Measurements from ENCODE around the gene LIMS1. TPM values are rescaled to one million over a fixed set of nuclear protein-coding genes. Genes with fewer than 3 reads are reported as not detected.
"Not testable (repeated sequence)": the region's sequence is repeated elsewhere in the genome, so short reads cannot be mapped to it uniquely, and the experiment has no call there.

LIMS1 gene
- total RNA-seq, 1 donor from 2014 or later: 60.1 TPM

DNA sequence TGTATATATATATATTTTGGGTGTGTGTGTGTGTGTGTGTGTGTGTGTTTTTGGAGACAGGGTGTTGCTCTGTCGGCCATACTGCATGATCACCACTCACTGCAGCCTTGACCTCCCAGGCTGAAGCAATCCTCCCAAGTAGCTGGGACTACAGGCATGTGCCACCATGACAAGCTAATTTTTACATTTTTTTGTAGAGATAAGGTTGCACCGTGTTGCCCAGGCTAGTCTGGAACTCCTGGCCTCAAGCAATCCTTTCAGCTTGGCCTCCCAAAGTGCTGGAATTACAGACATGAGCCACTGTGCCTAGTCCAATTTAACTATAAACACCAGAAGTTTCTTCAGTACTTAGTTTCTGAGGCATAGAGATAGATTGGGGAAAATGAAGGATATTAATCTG, 18.3 kb downstream of the LIMS1 start:
- DNase-seq (ENCODE audit: low spot score): no peak

DNA sequence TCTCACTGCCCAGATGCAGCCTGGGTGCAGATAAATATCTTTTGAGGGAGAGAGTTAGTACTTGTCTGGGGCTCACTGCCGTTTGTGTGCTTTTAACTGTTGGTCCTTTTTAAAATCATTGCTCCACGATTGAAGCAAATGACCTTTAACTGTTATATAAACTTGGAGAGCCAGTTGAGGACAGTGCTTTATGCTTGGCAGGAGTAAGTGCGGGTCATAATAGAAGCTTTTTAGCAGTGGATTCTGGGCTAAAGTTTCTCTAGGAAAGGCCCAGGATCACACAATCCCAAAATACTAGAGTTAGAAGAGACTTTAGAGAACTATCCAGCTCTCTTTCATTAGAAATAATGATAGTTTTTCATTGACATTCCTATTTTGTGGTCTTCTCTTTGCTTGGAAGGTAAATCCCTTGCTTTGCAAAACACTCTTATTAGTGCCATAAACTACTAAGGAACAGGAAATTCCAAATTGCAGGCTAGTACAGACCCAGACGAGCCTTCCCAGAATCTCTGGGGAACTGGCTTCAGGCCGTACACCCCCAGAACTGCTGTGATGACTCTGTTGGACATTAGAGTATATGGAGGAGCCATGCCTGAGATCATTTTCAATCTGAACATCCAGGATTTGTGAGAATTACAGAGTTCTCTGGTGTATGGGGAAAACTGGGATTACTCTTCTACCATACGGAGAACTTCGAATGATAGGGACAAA, 19.1 kb downstream of the LIMS1 start:
- DNase-seq (ENCODE audit: low spot score): no peak

- no peak for DNase-seq (ENCODE audit: low spot score)
Measured at GRCh38 chr2:108554528-108554927, 20.3 kb downstream of the LIMS1 start.

GRCh38 chr2:108555572-108555971, 21.3 kb downstream of the LIMS1 start:
- DNase-seq (ENCODE audit: low spot score): no peak

DNA sequence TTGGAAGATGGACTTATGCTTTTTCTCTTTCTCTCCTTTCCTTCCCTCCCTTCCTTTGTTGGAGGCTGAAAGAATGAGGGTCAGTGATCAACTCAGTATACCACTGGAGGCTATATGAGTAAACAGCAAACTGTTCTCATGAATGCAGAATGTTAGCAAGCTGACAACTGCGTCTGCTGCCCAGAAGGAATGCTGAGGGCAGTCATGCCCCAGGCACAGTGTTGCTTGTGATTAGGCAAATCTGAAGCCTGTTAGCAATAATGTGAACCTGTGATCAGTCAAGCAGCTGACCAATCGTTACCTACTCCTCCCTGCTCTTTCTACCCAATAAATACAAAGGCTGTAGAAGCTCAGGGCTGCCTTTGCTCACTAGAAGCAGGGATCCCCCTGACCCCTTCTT, 22.3 kb downstream of the LIMS1 start:
- DNase-seq (ENCODE audit: low spot score): not testable (repeated sequence)

DNA sequence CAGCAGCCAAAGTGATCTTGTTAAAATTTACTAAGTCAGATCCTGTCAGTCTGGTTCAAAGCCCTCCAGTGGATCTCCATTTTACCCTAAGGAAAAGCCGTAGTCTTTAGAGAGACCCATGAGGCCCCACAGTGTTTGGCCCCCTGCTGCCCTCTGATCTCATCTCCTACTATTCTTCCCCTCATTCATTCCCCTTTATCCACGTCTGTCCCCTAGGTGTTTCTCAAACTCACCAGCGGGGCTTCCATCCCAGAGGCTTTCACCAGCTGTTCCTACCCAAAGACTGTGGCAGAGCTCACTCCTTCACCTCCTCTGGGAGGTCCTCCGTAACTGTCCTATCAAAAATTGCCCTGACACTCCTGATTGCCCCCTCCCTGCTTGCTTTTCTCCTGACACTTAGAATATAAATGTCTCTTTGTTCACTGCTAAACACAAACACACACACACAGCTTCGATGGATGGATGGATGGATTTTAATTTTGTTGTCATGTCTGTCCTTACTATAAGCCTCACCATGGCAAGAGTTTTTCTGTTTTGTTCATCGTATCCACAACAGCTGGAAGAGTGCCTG, 26.1 kb downstream of the LIMS1 start:
- no peak for DNase-seq (ENCODE audit: low spot score)

DNA sequence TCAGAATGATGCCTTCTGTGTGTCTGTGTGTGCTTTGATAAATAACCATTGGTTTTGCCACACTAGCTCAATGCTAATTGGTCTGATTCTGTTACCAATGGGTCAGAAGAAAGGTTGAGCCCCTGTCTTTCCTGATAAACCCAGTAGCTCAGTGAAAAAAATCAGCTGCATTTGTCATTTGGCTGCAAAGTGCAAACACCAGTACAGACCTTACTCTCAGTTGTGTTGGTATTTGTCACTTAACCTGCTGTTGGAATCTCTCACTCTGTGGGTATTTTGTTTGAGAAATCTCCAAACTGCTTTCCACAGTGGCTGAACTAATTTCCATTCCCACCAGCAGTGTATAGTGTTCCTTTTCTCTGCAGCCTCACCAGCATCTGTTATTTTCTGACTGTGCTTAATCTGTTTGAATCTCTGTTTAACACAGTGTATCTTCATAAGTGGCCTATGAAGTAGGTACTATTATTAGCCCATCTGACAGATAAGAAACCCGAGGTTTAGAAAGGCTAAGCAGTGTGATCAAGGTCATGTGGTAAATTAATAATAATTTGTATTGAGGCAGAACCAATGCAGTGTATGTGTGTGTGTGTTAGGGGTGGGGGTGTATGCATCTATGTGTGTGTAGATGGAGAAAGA, 26.7 kb downstream of the LIMS1 start:
- no peak for DNase-seq (ENCODE audit: low spot score)

GRCh38 chr2:108562274-108562673, 28.0 kb downstream of the LIMS1 start:
- no peak for DNase-seq (ENCODE audit: low spot score)

DNA sequence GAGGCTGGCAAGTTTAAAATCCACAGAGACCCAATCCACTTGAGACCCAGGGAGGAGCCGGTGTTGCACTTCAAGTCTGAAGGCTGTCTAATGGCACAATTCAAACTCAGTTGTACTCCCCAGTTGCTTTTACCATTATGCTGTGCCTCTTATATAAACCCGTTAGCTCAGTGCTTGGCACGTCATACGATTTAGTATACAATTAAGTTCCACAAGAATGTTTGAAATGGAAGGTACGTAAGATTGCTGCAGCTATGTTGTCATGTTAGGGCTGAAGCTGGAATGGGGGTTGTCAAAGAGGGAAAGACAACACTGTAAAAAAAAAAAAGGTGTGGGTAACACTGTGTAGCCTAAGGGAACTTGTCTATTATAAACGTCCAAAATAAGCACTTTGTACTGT, 30.2 kb downstream of the LIMS1 start:
- no peak for DNase-seq (ENCODE audit: low spot score)

DNA sequence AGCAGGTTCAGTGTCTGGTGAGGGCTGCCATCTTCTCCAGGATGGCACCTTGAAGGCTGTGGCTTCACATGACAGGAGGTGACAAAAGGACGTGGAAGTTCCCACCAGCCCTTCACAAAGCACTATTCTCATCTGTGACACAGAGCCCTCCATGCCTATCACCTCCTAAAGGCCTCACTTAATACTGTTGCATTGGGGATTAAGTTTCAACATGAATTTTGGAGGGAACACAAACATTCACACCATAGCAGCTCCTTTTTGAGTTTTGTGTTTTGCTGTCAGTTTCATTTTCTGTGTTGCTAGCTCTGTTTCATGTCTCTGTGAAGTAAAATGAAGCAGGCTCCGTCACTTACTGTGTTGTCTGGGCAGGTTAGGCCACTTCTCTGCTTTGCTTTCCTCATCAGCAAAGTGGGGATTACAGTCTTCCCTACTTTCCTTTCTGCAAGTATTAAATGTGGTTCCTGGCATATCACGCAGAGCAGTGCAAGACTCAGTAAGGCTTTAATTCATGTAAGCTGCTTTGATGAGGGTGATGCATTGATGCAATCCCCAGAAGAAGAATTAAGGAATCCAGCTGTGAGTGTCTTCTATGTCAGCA, 31.6 kb downstream of the LIMS1 start:
- no peak for DNase-seq (ENCODE audit: low spot score)

- DNase-seq (ENCODE audit: low spot score): peak; percentile 32
Measured at GRCh38 chr2:108570416-108570815, 36.1 kb downstream of the LIMS1 start.

GRCh38 chr2:108571286-108571685, 37.0 kb downstream of the LIMS1 start:
- no peak for DNase-seq (ENCODE audit: low spot score)

- peak; percentile 2 for DNase-seq (ENCODE audit: low spot score)
Measured at GRCh38 chr2:108573061-108573460, 38.8 kb downstream of the LIMS1 start.

DNA sequence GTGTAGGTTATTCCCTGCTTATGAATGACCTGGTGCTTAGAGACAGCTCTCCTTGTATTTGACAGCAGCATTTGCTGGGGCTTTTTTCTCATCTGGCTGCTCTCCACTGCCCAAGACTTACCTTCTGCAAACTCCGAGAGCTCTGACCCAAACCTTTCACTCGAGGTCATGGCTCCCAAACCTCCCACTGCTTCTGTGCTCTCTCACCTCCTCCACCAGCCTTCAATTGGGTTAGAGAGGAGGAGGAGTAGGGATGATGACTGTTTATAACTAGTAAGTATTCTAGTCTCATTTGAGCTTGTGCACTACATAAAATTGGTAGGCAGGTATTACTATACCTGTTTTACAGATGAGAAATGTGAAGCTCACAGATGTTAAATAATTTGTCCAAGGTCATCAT, 40.1 kb downstream of the LIMS1 start:
- no peak for DNase-seq (ENCODE audit: low spot score)

- DNase-seq (ENCODE audit: low spot score): no peak
Measured at GRCh38 chr2:108575132-108575966, 41.1 kb downstream of the LIMS1 start.

DNA sequence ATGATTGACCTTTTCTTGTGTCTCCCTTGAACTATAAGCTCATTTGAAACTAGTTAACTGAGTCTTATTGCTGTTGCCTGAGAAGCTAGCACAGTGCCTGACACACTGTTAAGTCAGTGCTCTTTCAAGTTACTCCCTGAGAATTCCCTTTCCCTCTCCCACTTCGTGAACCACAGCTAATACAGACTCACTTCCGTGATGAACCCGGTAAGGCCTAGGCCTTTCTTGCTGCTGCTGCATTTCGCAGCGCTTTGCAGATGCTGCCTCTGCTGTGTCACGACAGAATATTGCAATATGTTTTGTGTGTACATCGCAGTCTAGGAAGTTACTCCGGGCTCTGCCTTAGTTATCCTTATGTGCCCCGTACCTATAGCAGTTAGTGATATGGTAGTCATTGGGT, 42.8 kb downstream of the LIMS1 start:
- no peak for DNase-seq (ENCODE audit: low spot score)

DNA sequence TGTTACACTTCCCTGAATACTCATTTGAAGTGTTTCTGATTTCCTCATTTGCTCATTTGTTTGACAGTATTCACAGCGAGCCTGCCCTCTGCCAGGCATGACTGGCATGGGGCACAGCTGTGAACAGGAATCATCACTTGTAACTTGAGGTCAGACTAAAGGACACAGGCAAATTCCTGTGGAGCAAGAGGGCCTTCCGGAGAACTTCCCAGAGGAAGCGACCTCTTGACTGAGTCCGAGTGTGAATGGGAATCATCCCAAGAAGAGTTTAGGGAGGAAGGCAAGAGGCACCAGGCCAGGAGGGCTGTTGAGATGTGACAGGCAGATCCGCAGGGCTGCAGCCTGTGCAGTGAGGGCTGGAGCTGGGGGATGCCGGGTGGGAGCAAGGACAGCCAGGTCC, 45.4 kb downstream of the LIMS1 start:
- DNase-seq (ENCODE audit: low spot score): no peak

- no peak for DNase-seq (ENCODE audit: low spot score)
Measured at GRCh38 chr2:108580050-108580449, 45.8 kb downstream of the LIMS1 start.

DNA sequence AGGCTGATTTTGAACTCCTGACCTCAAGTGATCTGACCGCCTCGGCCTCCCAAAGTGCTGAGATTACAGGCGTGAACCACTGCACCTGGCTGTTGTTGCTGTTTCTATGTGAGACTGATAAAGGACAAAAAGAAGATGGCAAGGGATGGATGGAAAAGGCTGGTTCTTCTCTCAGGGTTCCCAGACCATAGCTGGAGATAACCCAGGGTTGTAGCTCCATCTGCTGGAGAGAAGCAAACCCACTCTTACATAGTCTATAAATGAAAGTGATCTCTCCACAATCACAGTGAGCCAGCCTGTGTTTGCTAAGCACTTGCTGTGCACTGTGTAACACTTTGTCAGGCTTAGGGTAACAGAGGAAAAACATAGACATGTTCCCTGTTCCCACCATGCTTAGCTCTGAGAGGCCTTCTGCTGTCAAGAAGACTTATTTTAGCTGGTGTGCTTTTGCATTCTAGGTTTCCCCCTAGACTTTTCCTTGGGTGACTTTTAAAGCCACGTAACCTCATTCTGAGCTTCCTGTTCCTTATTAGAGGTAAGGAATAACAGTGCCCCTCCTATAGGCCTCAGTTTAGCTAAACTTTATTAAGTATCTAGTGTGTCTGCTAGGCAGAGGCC, 49.7 kb downstream of the LIMS1 start:
- DNase-seq (ENCODE audit: low spot score): peak; percentile 68

DNA sequence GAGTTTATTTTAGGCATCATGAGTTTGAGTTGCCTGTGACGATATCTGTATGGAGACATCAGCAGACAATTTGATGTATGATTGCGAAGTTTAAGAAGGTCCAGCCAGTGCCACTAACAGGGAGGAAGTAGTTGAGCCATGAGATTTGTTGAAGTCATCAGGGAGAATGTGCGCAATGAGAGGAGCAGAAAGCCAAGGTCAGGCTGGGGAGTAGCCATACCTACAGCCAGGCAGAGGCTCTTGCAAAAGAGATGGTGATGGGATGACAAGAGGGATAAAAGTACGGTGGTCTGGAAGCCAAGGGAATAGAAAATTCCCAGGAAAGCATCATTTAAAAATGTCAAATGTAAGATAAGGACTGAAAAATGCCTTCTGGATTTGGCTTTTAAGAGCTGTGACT, 51.2 kb downstream of the LIMS1 start:
- DNase-seq (ENCODE audit: low spot score): no peak

DNA sequence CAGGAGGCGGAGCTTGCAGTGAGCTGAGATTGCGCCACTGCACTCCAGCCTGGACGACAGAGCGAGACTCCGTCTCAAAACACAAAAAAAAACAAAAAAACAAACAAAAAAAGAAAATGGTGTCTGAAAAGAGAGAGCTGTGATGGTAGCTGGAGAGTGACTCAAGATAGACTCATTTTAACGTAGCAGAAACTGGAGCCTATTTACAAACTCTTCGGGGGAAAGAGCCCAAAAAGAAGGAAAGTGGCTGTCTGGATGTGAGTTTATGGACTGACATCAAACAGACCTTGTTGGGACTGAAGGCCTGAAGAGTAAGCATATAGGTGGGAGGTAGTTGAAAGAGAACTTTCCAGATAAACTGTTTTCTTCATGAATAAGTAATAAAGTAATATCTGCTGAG, 51.8 kb downstream of the LIMS1 start:
- no peak for DNase-seq (ENCODE audit: low spot score)

DNA sequence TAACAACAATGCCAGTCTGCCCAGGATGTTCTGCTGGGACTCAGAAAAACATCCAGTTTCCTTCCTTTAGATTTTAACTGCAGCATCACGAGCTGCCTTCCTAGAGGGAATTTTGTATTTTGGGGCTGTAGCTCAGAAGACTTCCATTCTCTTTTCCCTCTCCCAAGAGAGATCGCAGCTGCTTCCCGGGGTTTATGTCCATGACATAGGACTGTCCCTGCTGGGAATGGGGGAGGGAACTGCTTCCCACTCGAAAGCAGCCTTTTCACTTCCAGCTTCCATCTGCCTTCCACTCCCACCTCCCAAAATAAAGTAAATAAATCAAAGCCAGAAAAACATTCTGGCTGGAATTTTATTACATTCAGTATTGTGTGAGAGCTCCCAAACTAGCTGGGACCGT, 52.4 kb downstream of the LIMS1 start:
- no peak for DNase-seq (ENCODE audit: low spot score)

Data from ureter (tissue), 1 donor.